GM12891 (cell line): Measurements from ENCODE around the gene ATXN1.

ENCODE experiments used
- PAX5 ChIP-seq: IDR thresholded peaks from 2 replicates; pipeline ENCODE4 v1.6.1; 2011; ENCODE audit warnings: low read length, moderate library complexity, mild to moderate bottlenecking; ENCODE audit not compliant: insufficient read depth, severe bottlenecking
- POLR2A ChIP-seq: IDR thresholded peaks from 2 replicates; pipeline ENCODE4 v1.6.1; 2011; ENCODE audit warnings: low read depth, low read length, control low read depth
- POLR2AphosphoS5 ChIP-seq: IDR thresholded peaks from 2 replicates; pipeline ENCODE4 v1.6.1; 2011; ENCODE audit warnings: low read depth, low read length, control low read depth
- POU2F2 ChIP-seq: IDR thresholded peaks from 2 replicates; pipeline ENCODE4 v1.6.1; 2011; ENCODE audit warnings: low read depth, mild to moderate bottlenecking, control low read depth, low read length, moderate library complexity
- SPI1 ChIP-seq: IDR thresholded peaks from 2 replicates; pipeline ENCODE4 v1.6.1; 2011; ENCODE audit warnings: low read depth, low read length, control low read depth
- TAF1 ChIP-seq: IDR thresholded peaks from 2 replicates; pipeline ENCODE4 v1.6.1; 2011; ENCODE audit warnings: low read depth, low read length, control low read depth

DNA sequence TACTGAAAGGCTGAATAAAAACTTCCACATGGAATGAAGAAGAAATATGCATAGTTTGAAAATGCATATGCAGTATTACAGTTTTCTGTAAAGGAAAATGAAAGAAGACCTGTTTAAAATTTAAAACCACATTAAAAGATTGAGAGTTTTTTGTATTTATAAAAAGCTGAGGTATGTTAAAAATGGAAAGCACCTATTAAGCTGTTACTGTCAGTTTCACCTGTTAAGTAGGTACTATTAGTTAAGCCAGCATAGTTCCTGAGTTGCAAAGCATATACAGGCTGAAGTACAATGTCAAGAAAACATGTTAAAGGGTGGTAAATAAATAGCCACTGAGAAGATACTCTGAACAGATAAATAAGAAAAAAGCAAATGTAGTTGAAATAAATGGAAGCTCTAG is 69.9 kb downstream of the ATXN1 start:
- TF ChIP-seq TAF1 (no peak), POLR2A (no peak), POLR2AphosphoS5 (no peak), SPI1 (no peak), PAX5 (no peak), POU2F2 (no peak)
